Caki2 (cell line): ENCODE data around the gene MLLT10. TPM values are rescaled to one million over a fixed set of nuclear protein-coding genes. Genes with fewer than 3 reads are reported as not detected.
"Not testable (repeated sequence)": the region's sequence is repeated elsewhere in the genome, so short reads cannot be mapped to it uniquely, and the experiment has no call there.

Source experiments
- DNase-seq: peaks from one replicate; pipeline ENCODE4 v3.0.0-alpha.2; 2015; ENCODE audit warnings: low read depth
- in situ Hi-C: cut with HindIII; loops from 2 replicates; pipeline ENCODE4 v1.10.0; 2016; ENCODE audit warnings: low sequenced_read_pairs, low pct_unique_long_range_greater_than_20kb, mixed read lengths
- total RNA-seq: library from RNA; depleted of rRNA; stranded (reverse); fragments of >200 nt; shearing (Covaris generic); gene quantifications from 2 replicates; pipeline ENCODE4 v1.2.3, GENCODE V29; 2014; ENCODE audit warnings: low replicate concordance

MLLT10 gene
- total RNA-seq, 1 experiment from 2014 or later, result 30.5 TPM

- no peak for DNase-seq
- in situ Hi-C loops, result no loop called here
These were observed 168.6 kb downstream of the MLLT10 start for GRCh38 chr10:21702633-21703111.

DNA sequence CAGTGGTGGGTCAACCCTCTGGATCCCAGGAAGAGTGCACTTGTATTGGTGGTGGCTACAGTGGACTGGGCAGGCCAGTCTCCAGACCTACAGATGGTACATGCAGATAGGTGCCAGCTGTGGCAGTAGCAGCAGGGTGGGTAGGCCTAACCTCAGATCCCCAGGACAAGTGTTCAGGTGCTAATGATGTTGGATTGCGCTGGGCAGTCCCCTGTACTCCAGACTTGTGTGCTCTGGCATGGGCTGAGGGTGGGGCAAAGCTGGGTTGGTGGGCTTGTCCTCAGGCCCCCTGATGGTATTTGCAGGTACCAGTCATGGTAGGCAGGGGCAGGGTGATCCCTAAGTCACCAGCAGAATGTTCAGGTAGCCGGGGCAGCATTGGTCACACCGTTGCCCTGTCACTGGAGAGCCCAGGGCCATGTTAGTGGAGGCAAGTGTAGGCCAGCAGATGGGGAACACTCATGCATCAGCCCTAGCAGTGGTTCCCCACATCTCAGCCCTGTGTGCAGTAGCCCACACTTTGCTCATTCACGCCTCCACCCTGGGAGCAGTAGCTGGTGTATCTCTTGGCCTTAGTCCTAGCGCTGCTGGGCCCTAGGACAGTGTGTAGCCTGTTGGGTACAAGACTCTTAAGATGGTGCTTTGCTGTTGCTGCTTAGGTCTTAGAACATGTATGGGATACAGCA, 171.3 kb downstream of the MLLT10 start:
- in situ Hi-C loops, result no loop called here
- no peak for DNase-seq

GRCh38 chr10:21705828-21706176, 171.8 kb downstream of the MLLT10 start:
- in situ Hi-C loops, result no loop called here
- no peak for DNase-seq

DNA sequence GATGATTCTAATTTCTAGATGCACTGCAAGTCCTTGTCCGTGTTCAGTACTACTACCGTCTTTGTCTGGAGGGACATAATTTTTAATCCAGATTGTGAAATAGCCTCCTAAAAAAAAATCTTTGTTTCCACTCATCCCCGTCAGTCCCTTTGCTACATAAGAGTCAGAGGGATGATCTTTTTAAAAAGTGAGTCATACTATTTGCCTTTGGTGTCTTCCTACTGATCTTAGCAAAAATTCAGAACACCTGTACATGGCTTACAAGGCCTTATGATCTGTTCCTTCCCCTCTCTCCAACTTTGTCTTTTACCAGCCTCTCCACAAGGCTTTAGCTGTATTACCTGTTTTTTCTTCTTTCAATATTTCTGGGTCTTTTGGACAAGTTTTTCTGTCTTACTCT, 173.5 kb downstream of the MLLT10 start:
- no peak for DNase-seq
- in situ Hi-C loops, result no loop called here

GRCh38 chr10:21712975-21713374, 178.9 kb downstream of the MLLT10 start:
- DNase-seq, result no peak
- in situ Hi-C loops, result no loop called here

DNA sequence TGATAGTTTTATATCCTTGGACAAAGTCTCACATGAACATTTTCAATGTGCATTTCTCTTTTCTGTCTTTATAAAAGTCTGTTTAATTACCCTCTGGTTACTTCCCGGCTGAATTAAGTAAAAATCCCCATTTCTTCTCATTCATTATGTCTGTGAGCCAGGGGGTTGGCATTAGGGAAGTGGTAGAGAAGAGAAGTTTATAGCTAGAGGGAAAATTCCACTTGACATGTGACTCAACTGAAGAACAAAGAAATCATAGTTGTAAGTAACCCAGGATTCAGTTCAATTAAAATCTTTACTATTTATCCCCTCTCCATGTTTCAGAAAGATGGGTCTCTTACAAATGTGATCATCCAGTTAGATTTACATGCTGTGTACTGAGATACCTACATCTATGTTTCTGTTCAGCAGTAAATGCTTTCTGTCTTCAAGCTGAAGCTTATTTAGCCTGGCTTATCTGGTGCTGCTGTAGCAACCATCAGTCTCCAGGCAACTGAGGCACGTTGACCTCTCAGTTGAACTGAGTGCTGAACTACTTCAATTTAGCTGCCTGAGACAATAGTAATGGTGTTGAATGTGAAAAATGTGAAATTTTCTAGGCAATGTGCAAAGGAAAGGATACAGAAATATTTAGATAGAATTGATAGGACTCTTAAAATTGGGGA, 181.6 kb downstream of the MLLT10 start:
- DNase-seq, result peak; percentile 44
- in situ Hi-C loops, result no loop called here

- DNase-seq, in situ Hi-C loops: not testable (repeated sequence)
These were observed 183.5 kb downstream of the MLLT10 start for GRCh38 chr10:21717437-21718054.

DNA sequence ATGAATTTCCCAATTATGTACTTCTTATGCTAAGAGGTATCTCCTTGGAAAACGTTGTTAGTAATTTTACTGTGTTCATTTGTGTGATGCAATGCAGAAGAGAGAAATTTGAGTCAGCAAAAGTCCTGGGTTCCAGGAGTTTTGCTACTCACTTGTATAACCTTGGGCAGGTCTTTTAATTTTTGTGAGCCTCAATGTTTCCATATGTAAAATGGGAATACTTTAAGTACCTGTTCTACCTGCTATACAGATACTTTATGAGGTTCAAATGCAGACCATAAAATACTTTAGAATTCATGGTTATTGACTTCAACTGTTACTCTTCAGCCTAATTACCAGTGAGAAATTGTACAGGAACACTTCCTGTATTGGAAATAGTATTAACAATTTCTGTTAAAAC, 185.5 kb downstream of the MLLT10 start:
- in situ Hi-C loops, result no loop called here
- no peak for DNase-seq

GRCh38 chr10:21720090-21720489, 186.1 kb downstream of the MLLT10 start:
- in situ Hi-C loops, result no loop called here
- peak; percentile 14 for DNase-seq

DNA sequence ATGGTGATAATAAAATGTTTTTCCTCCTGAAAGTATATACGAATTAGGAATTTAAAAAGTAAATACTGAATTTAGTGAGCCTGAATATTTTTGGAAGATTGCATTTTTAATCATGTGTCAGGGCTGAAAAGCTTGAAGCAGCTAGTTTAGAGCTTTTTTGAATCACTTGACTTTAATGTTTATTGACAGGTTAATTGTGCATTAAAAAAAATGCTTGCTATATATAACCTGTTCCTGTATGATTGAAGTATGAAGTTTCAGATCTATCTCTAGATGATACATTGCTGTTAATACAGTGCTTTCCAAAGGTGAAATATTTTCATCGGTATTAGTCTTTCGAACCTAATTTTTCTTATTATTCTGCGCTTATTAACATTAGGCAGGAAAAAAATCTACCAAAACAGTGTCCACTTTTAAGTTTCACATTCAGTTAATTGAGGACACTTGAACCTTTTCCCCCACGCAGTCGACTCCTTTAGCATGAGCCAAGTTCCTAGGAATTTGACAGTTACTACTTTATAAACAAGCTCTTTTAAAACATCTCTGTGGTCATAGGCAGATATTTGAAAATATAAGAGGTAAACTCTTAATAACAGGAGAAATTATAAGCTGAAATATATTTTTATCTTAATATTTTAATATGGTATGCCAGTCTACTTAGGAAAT, 187.1 kb downstream of the MLLT10 start:
- in situ Hi-C loops, result no loop called here
- DNase-seq, result no peak

GRCh38 chr10:21722209-21722608, 188.2 kb downstream of the MLLT10 start:
- DNase-seq, result no peak
- in situ Hi-C loops, result no loop called here

DNA sequence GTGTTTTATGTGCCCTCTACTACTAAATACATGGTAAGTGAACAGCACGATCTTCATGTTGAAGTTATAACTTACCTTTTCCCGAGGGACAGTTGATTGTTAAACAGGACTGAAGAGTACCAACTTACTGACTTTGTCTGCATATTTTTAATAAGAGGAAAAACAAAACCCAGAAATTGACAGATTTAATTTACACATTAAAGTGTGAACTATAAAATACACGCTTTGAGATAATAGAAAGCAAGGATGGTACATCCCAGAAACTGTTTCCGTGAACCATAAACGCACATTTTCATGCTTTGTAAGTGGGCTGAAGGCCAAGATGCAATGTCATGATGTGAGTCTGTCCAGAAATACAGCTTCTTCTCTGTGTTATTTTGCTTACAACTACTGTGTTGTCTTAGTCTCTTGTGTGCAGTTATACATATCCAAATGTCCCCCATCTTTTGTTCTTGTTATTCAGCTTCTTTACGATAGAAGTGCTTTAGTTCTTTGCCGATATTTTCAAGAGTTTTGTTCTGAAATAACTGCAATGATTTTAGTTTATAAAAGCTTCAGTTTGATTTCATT, 190.1 kb downstream of the MLLT10 start:
- in situ Hi-C loops, result no loop called here
- DNase-seq, result no peak

GRCh38 chr10:21724687-21725367, 190.8 kb downstream of the MLLT10 start:
- peak; percentile 98 for DNase-seq
- in situ Hi-C loops, result no loop called here

DNA sequence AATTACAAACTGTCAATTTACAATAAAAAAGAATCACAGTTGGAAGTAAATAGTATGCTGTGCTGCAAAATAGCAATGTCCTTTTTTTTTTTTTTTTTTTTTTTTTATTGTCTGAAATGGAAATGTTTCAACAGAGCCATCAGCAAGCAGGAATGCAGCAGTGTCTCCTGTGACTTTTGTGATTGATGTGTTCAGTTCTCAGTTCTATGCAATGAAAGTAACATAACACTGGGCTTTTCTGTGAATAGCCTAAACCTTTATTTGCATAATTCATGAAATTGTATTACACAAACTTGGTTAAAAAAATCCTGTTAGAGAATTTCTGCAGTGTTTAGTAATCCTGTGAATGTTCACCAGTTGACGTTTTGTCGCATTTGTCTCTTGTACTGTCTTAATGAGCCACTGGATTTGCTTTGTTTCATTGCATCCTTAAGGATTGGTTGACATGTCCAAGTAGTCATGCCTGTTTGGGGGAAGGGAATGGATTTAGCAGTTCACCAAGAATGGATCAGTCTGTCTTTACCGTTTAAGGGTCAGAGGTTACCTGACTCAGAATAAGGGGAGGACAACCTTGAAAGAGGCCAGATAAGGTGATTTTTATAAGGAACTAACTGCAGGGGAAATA, 192.7 kb downstream of the MLLT10 start:
- in situ Hi-C loops, result no loop called here
- DNase-seq, result peak; percentile 32

DNA sequence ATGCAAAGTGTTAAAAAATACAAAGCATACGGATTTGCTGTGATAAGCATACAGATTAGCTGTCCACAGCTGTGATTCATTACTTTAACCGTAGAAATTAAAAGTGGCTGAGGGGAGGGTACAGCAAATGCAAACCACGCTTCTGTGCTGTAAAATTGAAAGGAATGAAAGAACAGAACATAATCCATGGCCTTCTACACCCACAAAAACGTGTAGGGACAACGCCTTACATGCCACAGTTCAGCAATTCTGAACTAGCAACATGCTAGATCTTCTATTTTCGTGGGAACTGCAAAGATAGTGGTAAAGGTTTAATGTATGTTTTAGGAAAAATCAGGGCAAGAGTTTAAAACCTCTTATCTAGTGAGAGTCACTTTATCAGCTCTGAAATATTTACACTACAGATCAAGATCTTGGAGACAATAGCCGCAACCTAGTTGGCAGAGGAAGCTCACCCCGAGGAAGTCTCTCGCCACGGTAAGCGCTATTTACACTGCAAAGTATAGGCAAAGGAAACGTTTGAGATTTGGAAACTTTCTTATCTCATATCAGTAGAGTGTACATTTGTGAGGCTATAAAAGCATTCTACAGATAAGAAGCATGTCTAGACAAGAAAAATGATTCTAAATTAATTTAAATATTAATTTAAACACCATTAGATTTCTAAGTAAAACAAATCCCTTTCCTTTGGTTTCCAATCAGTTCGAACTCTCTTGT, 193.6 kb downstream of the MLLT10 start:
- in situ Hi-C loops, result no loop called here
- DNase-seq, result no peak

GRCh38 chr10:21728618-21729017, 194.6 kb downstream of the MLLT10 start:
- in situ Hi-C loops, result no loop called here
- DNase-seq, result no peak

GRCh38 chr10:21732067-21732772, 198.2 kb downstream of the MLLT10 start:
- in situ Hi-C loops, result no loop called here

More at GRCh38 chr10:21732067-21732772, 198.2 kb downstream of the MLLT10 start:
- DNase-seq, result peak; percentile 31
